ENCODE data around the gene PBX4.

DNA sequence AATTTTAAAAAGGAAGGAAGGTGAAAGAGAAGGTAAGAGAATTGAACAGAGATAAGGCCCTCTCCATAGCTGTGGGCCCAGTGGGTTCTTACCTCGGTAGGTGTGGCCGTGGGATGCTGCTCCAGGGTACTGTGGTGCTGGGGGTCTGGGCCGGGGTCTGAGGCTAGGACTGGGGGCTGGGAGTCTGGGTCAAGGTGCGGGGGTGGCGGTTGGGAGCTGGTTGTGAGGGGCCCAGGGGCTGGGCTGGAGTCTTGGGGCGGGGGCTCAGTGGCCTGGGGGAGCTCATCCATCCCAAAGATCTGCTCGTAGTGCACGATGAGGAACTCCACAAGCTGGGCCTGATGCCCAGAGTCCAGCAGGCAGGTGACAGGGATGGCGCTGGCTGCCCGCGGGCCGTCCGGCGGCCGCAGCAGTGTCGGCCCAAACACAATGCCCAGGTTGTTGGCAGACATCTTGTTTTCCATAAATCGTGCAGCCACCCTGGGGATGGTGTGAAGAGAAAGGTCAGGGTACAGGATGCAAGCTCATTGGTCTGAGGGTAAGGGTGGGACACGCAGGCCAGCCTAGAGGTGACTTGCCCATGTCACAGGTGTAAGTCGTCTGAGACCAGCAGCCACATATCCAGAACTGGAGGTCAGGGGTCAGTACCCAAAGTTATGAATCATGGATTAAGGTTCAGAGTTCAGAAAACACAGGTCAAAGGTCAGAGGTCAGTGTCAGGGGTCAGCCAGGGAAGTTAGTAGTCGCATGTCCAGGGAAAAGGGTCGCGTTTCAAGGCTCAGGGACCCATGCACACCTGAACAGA is 15.4 kb upstream of the PBX4 start:
- TF ChIP-seq, protein P1, sequence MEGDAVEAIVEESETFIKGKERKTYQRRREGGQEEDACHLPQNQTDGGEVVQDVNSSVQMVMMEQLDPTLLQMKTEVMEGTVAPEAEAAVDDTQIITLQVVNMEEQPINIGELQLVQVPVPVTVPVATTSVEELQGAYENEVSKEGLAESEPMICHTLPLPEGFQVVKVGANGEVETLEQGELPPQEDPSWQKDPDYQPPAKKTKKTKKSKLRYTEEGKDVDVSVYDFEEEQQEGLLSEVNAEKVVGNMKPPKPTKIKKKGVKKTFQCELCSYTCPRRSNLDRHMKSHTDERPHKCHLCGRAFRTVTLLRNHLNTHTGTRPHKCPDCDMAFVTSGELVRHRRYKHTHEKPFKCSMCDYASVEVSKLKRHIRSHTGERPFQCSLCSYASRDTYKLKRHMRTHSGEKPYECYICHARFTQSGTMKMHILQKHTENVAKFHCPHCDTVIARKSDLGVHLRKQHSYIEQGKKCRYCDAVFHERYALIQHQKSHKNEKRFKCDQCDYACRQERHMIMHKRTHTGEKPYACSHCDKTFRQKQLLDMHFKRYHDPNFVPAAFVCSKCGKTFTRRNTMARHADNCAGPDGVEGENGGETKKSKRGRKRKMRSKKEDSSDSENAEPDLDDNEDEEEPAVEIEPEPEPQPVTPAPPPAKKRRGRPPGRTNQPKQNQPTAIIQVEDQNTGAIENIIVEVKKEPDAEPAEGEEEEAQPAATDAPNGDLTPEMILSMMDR (IDR thresholded peaks at IDR 0.05): no peak
- no peak for TF ChIP-seq POLR2AphosphoS5 (IDR thresholded peaks at IDR 0.05)
- no peak for TF ChIP-seq POLR2A (IDR thresholded peaks at IDR 0.05)

All from stomach (tissue), 4 donors.